Naive thymus-derived CD8-positive, alpha-beta T cell (primary cell): ENCODE data around the gene SDE2. TPM values are rescaled to one million over a fixed set of nuclear protein-coding genes. Genes with fewer than 3 reads are reported as not detected.
"Not testable (repeated sequence)": the region's sequence is repeated elsewhere in the genome, so short reads cannot be mapped to it uniquely, and the experiment has no call there.

Experiments
- ATAC-seq, 2 donors: fragments of 150-1000 bp; cut with Tn5 transposase in 1 of 2; sonication (Bioruptor Pico), chemical (Tn5 transposase) in 1 of 2; 1 replicate in 1 of 2; 2 replicates in 1 of 2; pipeline ENCODE4 v1.10.0; 2021; ENCODE audit warnings: mild to moderate bottlenecking in 2 of 2, moderate library complexity in 2 of 2
- POLR2A ChIA-PET: fragments of 350-600 bp; sonication (Branson Sonifier 250); formaldehyde crosslinking; loops from one replicate; lab custom pipeline; 2021; ENCODE audit warnings: antibody characterized with exemption; lab: Charles Lee
- DNase-seq, 10 donors: peaks; one replicate each; pipeline versions ENCODE4 v3.0.0 to v3.0.0-alpha.2; 2020 to 2022
- H3K27ac Mint-ChIP-seq, 10 donors: one replicate each; pipeline ENCODE4 v1.8.0; 2020 to 2022; ENCODE audit warnings: mild to moderate bottlenecking in 10 of 10, mixed read lengths in 10 of 10, moderate library complexity in 4 of 10, inconsistent platforms in 1 of 10
- H3K27me3 Mint-ChIP-seq, 5 donors: one replicate each; pipeline ENCODE4 v1.8.0; 2021 to 2022; ENCODE audit warnings: mixed read lengths in 5 of 5
- H3K36me3 Mint-ChIP-seq, 3 donors: one replicate each; pipeline ENCODE4 v1.8.0; 2020 to 2022; ENCODE audit warnings: mixed read lengths in 3 of 3, mild to moderate bottlenecking in 2 of 3, inconsistent platforms in 1 of 3
- H3K4me1 Mint-ChIP-seq, 4 donors: one replicate each; pipeline ENCODE4 v1.8.0; 2021 to 2022; ENCODE audit warnings: mixed read lengths in 4 of 4
- H3K4me3 Mint-ChIP-seq, 10 donors: one replicate each; pipeline ENCODE4 v1.8.0; 2020 to 2022; ENCODE audit warnings: mild to moderate bottlenecking in 10 of 10, mixed read lengths in 10 of 10, moderate library complexity in 6 of 10, inconsistent platforms in 1 of 10
- H3K9me3 Mint-ChIP-seq, 9 donors: one replicate each; pipeline ENCODE4 v1.8.0; 2020 to 2022; ENCODE audit warnings: mixed read lengths in 9 of 9, mild to moderate bottlenecking in 3 of 9, inconsistent platforms in 1 of 9, moderate library complexity in 1 of 9
- polyA plus RNA-seq, 3 donors: library from polyadenylated mRNA; unstranded; fragments of 300-500 nt; fragmentation: Illumina TruSeq; gene quantifications; one replicate each; pipeline ENCODE4 v1.2.3, GENCODE V29; 2021
- total RNA-seq, 8 experiments: library from RNA in 2 of 8; stranded (reverse) in 2 of 8; gene quantifications; one replicate each; pipeline ENCODE4 v1.2.3 and lab custom pipeline; 2021 to 2026

Gene SDE2
- total and polyA plus RNA-seq, 5 experiments from 2014 or later: 5.1 to 22.5 (median 12.0) TPM

DNA sequence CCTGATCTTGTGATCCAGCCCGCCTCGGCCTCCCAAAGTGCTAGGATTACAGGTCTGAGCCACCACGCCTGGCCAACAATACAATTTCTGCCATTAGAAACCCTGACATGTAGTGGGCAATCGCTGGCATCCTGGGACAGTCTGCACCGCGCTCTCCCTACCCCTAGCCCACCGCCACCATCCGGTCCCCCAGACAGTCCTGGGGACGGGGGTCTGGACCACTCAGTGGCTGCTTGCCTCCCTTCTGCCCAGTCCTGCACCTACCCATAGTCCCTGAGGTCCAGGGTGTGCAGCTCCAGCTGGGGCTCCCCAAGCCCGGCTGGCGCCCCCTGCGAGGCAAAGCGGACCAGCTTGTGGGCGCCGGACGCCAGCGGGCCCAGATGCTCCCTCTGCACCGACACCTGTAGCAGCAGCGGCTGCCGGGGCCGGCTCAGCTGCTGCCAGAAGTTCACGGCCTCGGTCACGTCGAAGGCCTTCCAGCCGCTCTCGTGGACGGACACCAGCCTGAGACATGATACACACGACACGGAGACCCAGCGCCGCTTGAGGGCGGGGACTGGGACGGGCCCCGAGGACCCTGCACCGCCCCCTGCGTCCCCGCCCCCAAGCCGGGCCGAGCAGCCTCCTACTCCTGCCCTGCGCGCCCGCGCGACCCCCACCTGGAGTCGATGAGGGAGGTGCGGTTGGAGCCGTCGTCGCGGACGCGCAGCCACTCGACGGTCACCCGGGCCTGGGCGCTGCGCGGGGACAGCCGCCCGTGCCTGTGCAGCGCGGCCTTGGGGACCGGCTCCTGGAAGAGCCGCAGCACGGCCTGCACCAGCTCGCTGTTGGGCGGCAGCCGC lies 59.8 kb downstream of the SDE2 start:
- Mint-ChIP-seq H3K4me1 (peaks cover 4 to 11% (median 7%) of the 10 kb centered on the region in 4 donors), H3K4me3 (peak overlapping the region in 4 of 10 donors; percentile 14 to 57 (median 30))
- not testable (repeated sequence) for H3K36me3 Mint-ChIP-seq, H3K27ac Mint-ChIP-seq, H3K27me3 Mint-ChIP-seq, H3K9me3 Mint-ChIP-seq
- DNase-seq (peak in 1 of 10 donors; percentile 23), ATAC-seq (peak in 1 of 2 donors; percentile 35)
- POLR2A ChIA-PET: interaction anchor here (0.6 kb wide), 1 partner anchor 176 kb away, joined by 7 read pairs; no protein-coding TSS in a partner anchor

DNA sequence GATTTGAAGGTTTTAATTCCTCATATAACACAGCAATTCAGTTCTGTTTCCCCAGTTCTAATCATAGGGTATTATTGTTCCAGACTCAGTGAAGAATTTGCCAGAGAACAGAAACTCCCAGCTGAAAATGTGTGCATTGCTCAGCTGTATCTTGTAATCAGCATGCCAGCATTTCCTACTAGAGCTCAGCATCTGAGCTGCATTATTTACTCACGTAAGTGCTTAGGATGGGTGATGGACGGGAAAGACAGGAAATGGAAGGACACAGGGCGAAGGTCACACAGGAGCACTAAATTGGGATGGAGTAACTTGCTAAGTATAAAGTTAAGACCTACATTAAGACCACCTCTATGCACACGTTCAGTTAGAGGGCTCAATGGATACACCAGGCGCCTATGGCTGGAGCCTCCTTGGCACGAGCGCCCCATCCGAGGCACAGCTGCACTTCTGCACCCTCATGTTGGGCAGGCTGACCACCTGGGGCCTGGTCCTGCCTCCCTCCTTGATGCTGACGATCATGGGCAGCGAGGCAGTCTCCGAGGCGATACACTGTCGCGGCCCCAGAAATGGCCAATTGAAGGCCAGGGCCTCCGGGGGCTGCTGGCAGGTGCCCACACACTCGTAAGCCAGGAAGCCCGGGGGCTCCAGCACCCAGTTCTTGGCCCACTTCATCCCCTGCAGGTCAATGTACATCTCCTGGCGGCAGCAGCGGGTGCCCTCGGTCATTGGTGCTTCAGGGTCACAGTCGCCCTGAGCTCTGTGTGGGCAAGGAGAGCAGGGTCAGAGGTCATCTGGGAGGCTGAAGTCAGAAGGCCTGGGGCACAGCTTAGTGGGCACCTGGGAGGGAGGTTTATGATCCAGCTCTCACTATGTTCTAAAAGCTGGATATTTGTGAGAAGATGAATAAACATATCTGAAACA lies 61.8 kb downstream of the SDE2 start:
- ATAC-seq: no peak
- H3K4me1 Mint-ChIP-seq: peaks cover 0 to 5% (median 2%) of the 10 kb centered on the region in 4 donors
- no peaks in the 10 kb centered on the region for H3K36me3 Mint-ChIP-seq
- DNase-seq: no peak
- POLR2A ChIA-PET: no interaction called here
- H3K27me3 Mint-ChIP-seq: no peaks in the 10 kb centered on the region
- no peak overlapping the region for H3K4me3 Mint-ChIP-seq
- H3K9me3 Mint-ChIP-seq: no peaks in the 10 kb centered on the region
- peak overlapping the region in 3 of 10 donors; percentile 12 to 59 (median 56) for H3K27ac Mint-ChIP-seq

DNA sequence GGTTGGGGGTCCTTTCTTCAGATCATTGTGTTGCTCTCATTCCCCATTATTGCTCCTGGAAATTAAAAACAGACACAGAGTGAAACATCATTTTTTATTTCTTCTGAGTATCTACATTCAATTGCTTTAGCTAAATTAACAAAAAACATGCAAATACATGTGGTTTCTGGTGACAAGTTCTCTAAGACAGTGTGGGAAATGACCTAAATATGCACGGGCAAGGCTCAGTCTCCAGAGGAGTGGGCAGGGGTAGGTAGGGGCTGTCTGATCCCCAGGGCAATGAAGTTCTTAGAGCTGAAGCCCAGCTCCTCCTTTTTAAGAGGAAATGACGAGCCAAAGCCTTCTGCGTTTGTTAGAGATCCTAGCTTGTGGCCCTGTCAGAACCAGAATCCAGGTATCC lies 62.6 kb downstream of the SDE2 start:
- no peak overlapping the region for H3K4me3 Mint-ChIP-seq
- POLR2A ChIA-PET: no interaction called here
- ATAC-seq: no peak
- no peak for DNase-seq
- H3K27me3 Mint-ChIP-seq: no peaks in the 10 kb centered on the region
- H3K27ac Mint-ChIP-seq: no peak overlapping the region
- peaks cover 3 to 7% (median 5%) of the 10 kb centered on the region in 4 donors for H3K4me1 Mint-ChIP-seq
- no peaks in the 10 kb centered on the region for H3K9me3 Mint-ChIP-seq
- H3K36me3 Mint-ChIP-seq: no peaks in the 10 kb centered on the region

DNA sequence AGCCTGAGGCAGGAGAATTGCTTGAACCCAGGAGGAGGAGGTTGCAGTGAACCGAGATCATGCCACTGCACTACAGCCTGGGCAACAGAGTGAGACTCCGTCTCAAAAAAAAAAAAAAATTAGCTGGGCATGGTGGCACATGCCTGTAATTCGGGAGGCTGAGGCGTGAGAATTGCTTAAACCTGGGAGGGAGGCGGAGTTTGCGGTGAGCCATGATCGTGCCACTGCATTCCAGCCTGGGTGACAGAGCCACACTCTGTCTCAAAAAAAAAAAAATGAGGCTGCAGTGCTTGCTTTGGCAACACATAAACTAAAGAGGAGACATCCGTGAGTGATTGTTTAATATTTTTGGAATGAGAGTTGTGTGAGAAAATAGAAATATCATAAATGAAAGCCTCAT lies 63.1 kb downstream of the SDE2 start:
- DNase-seq, POLR2A ChIA-PET, H3K27ac Mint-ChIP-seq, H3K36me3 Mint-ChIP-seq, H3K27me3 Mint-ChIP-seq, ATAC-seq, H3K4me3 Mint-ChIP-seq, H3K9me3 Mint-ChIP-seq: not testable (repeated sequence)
- H3K4me1 Mint-ChIP-seq: peaks cover 5 to 11% (median 6%) of the 10 kb centered on the region in 4 donors

DNA sequence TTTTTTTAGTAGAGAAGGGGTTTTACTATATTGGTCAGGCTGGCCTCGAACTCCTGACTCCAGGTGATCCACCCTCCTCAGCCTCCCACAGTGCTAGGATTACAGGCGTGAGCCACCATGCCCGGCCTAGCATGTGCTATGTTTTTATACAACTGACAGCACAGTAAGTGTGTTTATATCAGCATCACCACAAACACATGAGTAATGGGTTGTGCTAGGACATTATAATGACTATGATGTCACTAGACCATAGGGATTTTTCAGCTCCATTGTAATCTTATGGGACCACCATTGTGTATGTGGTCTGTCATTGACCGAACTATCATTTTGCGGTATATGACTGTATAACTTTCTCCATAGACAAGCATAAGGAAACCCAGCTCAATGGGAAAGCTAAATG lies 64.4 kb downstream of the SDE2 start:
- ATAC-seq (no peak), DNase-seq (no peak)
- Mint-ChIP-seq H3K27me3 (no peaks in the 10 kb centered on the region), H3K36me3 (no peaks in the 10 kb centered on the region), H3K9me3 (no peaks in the 10 kb centered on the region), H3K27ac (no peak overlapping the region), H3K4me1 (peaks cover 5 to 11% (median 6%) of the 10 kb centered on the region in 4 donors), H3K4me3 (no peak overlapping the region)
- POLR2A ChIA-PET: interaction anchor here (1.5 kb wide), 1 partner anchor 10 kb away, joined by 10 read pairs; the partner anchor contains the start of gene PYCR2

DNA sequence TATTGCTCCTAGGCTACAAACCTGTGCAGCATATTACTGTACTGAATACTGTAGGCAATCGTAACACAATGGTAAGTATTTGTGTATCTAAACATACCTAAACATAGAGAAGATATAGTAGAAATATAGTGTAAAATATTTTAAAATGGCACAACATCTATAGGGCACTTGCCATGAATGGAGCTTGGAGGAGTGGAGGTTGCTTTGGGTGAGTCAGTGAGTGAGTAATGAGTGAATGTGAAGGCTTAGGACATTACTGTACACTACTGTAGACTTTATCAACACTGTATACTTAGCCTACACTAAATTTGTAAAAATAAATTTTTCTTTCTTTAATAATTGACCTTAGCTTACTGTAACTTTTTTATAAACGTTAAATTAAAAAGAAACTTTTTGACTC lies 66.1 kb downstream of the SDE2 start:
- no peaks in the 10 kb centered on the region for H3K36me3 Mint-ChIP-seq
- H3K27ac Mint-ChIP-seq: no peak overlapping the region
- DNase-seq: no peak
- H3K9me3 Mint-ChIP-seq: no peaks in the 10 kb centered on the region
- peaks cover 12 to 26% (median 20%) of the 10 kb centered on the region in 4 donors for H3K4me1 Mint-ChIP-seq
- ATAC-seq: no peak
- no peak overlapping the region for H3K4me3 Mint-ChIP-seq
- POLR2A ChIA-PET: interaction anchor here (0.6 to 1.6 kb wide), 3 partner anchors 12 to 57 kb away, joined by 3 to 5 read pairs (median 3); partner anchors contain the start of gene TMEM63A
- no peaks in the 10 kb centered on the region for H3K27me3 Mint-ChIP-seq

Other genes starting within 250 kb of the SDE2 start
- 100 to 1,000 TPM; 168 to 181 TPM for gene SRP9, start 221.5 kb downstream of the SDE2 start, total RNA-seq
- gene SRP9, start 221.5 kb downstream of the SDE2 start, polyA plus RNA-seq: 100 to 1,000 TPM; 273 to 350 (median 288) TPM
- gene EPHX1, start 189.2 kb downstream of the SDE2 start, total RNA-seq: 1 to 10 TPM; 5.4 to 5.9 TPM
- gene EPHX1, start 189.2 kb downstream of the SDE2 start, polyA plus RNA-seq: 1 to 10 TPM; 1.6 to 2.8 (median 2.0) TPM
- gene TMEM63A, start 117.0 kb downstream of the SDE2 start, total RNA-seq: 100 to 1,000 TPM; 427 to 436 TPM
- gene TMEM63A, start 117.0 kb downstream of the SDE2 start, polyA plus RNA-seq: 10 to 100 TPM; 34.4 to 53.5 (median 45.1) TPM
- gene LEFTY1, start 110.2 kb downstream of the SDE2 start, total RNA-seq: not detected
- under 1 TPM in 1 of 3 donors, not detected in 2; 0.22 TPM for gene LEFTY1, start 110.2 kb downstream of the SDE2 start, polyA plus RNA-seq
- 100 to 1,000 TPM; 132 to 153 TPM for gene PYCR2, start 75.1 kb downstream of the SDE2 start, total RNA-seq
- gene PYCR2, start 75.1 kb downstream of the SDE2 start, polyA plus RNA-seq: 100 to 1,000 TPM in 2 of 3 donors, 10 to 100 TPM in 1; 75.0 to 152 (median 121) TPM
- not detected for gene LEFTY2, start 58.1 kb downstream of the SDE2 start, total RNA-seq
- under 1 TPM; 0.19 to 0.75 (median 0.64) TPM for gene LEFTY2, start 58.1 kb downstream of the SDE2 start, polyA plus RNA-seq
- 100 to 1,000 TPM; 440 to 444 TPM for gene H3-3A, start 63.4 kb upstream of the SDE2 start, total RNA-seq
- gene H3-3A, start 63.4 kb upstream of the SDE2 start, polyA plus RNA-seq: 100 to 1,000 TPM; 736 to 904 (median 888) TPM
- gene ACBD3, start 187.4 kb upstream of the SDE2 start, total RNA-seq: 10 to 100 TPM; 30.6 to 33.2 TPM
- 10 to 100 TPM; 11.2 to 16.1 (median 11.8) TPM for gene ACBD3, start 187.4 kb upstream of the SDE2 start, polyA plus RNA-seq
- gene MIXL1, start 224.3 kb upstream of the SDE2 start, total RNA-seq: not detected
- gene MIXL1, start 224.3 kb upstream of the SDE2 start, polyA plus RNA-seq: under 1 TPM in 1 of 3 donors, not detected in 2; 0.13 TPM